Suprapubic skin (tissue), 4 donors: ENCODE data around the gene CACNA2D4.

ENCODE experiments used
- POLR2A ChIP-seq, 2 donors: fragments of 450-650 bp; IDR thresholded peaks; one replicate each; pipeline ENCODE4 v1.6.1; 2017; ENCODE audit warnings: antibody characterized with exemption in 2 of 2, mild to moderate bottlenecking in 2 of 2, moderate library complexity in 2 of 2
- POLR2AphosphoS5 ChIP-seq, 3 donors: sonication (generic); formaldehyde crosslinking; IDR thresholded peaks; one replicate each; pipeline ENCODE4 v1.6.1; 2017; ENCODE audit warnings: antibody characterized with exemption in 3 of 3
- TF ChIP-seq, protein P1 (sequence below), 2 donors: fragments of 200-600 bp in 1 of 2; fragments of 450-650 bp in 1 of 2; sonication (generic) in 1 of 2; IDR thresholded peaks; one replicate each; pipeline ENCODE4 v1.5.1; 2016 to 2019; ENCODE audit warnings: antibody characterized with exemption in 2 of 2, mild to moderate bottlenecking in 1 of 2, moderate library complexity in 1 of 2

DNA sequence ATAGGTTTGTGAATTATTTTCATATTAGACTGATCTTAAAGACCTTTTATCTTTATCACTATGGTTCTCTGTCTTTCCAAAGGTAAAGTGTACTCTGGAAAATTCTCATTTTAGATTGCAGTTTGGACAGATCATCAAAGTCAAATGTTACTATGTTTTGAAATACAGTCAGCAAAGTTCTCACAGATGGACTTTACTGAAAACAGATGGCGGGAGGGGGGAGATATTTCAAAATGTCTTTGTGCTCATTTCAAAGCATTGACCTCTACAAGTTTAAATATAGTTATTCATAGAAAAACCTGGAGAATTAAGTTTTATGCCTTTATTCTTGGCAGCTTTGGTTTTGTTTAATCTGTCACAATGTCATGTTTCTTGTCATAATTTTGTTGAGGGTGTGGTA, 149.8 kb downstream of the CACNA2D4 start:
- TF ChIP-seq, protein P1, sequence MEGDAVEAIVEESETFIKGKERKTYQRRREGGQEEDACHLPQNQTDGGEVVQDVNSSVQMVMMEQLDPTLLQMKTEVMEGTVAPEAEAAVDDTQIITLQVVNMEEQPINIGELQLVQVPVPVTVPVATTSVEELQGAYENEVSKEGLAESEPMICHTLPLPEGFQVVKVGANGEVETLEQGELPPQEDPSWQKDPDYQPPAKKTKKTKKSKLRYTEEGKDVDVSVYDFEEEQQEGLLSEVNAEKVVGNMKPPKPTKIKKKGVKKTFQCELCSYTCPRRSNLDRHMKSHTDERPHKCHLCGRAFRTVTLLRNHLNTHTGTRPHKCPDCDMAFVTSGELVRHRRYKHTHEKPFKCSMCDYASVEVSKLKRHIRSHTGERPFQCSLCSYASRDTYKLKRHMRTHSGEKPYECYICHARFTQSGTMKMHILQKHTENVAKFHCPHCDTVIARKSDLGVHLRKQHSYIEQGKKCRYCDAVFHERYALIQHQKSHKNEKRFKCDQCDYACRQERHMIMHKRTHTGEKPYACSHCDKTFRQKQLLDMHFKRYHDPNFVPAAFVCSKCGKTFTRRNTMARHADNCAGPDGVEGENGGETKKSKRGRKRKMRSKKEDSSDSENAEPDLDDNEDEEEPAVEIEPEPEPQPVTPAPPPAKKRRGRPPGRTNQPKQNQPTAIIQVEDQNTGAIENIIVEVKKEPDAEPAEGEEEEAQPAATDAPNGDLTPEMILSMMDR (IDR thresholded peaks at IDR 0.05): no peak
- TF ChIP-seq POLR2A (IDR thresholded peaks at IDR 0.05): no peak
- no peak for TF ChIP-seq POLR2AphosphoS5 (IDR thresholded peaks at IDR 0.05)
